HL-60/S4 treated with retinoic acid at 250 ng/mL for 4 days and 3 days (cell line): ENCODE data around the gene TAF11.
"Not testable (repeated sequence)": the region's sequence is repeated elsewhere in the genome, so short reads cannot be mapped to it uniquely, and the experiment has no call there.

ENCODE experiments used
- in situ Hi-C: fragments of 300-500 bp; cut with MboI; formaldehyde crosslinking; loops from 2 replicates; pipeline ENCODE4 v1.7.0; 2022; ENCODE audit warnings: low sequenced_read_pairs

The TAF11 gene

DNA sequence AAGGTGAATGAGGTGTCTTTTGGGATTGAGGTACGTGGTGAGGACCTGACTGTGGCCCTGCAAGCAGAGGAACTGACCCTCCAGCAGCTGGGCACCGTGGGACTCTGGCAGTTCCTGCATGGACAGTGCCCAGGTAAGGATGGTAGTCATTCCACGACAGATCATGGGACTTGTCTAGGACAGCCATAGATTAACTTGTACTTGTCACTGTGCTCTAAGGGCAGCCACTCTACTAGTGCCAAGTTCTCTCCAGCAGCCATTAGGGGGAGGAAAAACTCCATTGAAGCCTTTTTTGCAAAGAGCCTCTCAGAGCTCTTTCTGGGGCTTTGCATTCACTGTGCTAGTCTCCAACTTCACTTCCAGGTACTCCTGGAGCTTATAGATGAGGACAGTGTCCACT, 20.4 kb downstream of the TAF11 start:
- in situ Hi-C loops = no loop called here

DNA sequence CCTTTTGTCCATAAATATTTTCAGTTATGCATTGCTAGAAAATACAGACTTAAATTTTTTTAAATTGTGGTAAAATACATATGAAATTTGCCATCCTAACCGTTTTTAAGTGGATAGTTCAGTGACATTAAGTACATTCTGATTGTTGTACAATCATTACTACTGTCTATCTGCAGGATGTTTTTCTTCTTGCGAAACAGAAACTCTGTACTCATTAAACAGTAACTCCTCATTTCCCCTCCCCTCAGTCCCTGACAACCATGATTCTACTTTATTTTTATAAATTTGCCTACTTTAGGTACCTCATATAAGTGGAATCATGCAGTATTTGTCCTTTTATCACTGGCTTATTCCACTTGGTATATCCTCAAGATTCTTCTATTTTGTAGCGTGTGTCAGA, 21.3 kb downstream of the TAF11 start:
- in situ Hi-C loops = no loop called here

DNA sequence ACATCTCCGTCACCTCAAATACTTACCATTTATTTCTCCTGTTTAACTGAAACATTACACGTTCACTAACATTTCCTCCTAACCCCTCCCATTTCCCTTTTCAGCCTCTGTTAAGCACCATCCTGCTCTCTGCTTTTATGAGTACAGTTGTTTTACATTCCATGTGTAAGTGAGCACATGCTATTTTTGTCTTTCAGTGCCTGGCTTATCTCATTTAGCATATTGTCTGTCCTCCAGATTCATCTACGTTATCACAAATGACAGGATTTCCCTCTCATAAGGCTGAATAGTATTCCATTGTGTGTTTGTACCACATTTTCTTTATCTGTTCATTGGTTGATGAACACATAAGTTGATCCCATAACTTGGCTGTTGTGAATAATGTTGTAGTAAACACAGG, 22.7 kb downstream of the TAF11 start:
- in situ Hi-C loops = no loop called here

DNA sequence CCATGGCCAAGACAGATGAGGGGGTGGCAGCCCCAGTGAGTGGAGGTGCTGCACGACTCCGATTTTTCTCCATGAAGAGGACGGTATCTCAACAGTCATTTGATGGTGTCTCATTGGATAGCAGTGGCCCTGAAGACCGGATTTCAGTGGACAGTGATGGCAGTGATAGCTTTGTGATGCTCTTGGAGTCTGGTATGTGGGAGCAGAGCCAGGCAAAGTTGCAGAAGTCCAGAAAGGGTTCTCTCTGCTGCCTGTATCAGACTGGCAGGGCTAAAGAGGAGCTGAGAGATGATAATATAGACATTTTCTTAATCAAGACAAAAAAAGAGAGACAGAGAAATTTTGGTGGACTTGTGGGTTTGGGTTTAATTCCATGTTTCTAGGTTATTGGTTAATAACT, 23.8 kb downstream of the TAF11 start:
- in situ Hi-C loops = no loop called here

DNA sequence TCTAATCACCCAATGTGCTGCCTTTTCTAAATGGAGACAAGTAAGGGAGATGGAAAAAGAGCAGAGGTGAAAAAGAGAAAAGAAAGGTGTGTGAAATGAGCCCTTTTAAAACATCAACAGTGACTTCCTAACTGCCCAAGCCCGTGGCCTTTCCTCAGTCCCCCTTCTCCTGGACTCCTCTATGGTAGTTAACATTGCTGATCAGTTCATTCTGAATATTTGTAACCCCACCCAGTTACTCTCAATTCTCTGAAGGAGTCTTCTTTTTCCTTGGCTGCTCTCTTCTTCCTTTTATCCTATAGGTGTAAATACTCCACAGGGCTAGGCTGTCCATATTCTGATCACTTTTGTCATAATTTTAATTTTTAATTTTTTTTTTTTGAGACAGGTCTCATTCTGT, 27.1 kb downstream of the TAF11 start:
- in situ Hi-C loops = no loop called here

DNA sequence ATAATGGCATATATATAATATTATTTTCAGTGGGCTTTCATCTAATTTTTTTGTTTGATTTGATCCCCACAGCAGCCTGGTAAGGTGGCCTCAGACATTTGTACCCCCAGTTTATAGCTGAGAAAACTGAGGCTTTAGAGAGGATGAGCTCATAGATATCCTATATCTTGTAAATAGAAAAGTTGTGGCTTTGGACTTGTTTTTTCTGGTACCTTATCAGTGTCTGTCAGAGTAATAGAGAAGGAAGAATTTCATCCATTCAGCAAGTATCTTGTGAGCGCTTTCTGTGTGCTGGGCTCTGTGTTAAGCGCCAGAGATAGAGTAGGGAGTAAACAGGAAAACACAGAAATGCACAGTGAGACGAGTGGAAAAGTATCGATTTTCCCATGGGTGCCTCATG, 27.9 kb downstream of the TAF11 start:
- in situ Hi-C loops = no loop called here

DNA sequence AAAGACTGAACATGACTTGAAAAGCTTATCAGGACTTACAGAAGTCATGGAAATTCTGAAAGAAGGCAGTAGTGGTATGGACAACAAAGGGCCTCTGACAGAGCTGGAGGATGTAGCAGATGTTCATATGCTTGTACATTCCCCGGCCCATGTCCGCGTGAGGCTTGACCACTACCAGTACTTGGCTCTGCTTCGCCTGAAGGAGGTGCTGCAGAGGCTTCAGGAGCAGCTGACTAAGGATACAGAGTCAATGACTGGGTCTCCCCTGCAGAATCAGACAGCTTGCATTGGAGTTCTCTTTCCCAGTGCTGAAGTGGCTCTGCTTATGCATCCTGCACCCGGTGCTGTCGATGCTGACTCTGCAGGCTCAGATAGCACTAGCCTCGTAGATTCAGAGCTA, 29.2 kb downstream of the TAF11 start:
- in situ Hi-C loops = no loop called here

DNA sequence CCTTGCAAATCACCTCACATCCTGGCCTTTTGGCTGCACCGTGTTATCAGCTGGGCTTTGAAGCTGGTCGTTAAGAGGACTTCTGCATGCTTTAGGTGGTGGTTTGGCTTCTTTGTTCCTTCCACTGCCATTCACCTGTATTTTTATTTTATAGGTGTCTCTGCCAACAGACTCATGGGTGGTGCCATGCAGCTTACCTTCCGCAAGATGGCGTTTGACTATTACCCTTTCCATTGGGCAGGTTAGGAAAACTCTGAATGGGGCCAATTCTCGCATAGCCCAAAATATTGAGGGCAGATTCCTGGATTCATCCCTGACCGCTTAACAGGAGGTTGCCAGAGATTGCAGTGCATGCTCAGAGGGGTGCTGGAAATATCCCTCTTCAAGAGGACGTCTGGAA, 32.4 kb downstream of the TAF11 start:
- in situ Hi-C loops = no loop called here

DNA sequence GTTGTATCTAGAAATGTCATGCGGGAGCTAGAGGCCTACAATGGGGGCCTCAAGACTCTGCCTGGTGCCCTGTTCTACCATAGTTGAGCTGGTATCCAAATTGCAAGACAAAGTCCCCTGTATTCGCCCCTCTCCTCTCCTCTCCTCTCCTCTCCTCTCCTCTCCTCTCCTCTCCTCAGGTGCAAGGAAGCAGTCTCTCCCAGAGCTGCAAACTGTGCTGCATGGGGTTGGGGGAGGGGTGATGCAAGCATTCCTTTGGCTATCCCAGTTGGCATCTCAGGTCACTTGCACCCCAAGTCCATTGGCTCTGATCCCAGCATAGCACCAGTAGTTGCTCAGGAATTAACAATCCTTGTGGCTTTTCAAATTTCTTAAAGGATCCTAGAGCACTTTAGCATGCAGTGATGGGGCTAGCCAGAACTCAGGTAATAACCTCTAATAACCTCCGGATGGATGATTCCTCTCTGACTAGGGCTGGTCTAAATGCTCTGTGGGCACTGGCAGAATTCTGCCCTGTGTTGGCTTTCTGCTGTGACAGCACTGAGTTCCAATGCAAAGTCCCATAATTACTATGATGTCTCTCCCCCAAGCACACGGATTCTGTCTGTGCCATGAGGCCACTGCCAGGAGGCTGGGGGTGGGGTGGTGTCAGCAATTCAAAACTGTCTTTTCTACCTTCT, 35.3 kb downstream of the TAF11 start:
- in situ Hi-C loops = no loop called here

DNA sequence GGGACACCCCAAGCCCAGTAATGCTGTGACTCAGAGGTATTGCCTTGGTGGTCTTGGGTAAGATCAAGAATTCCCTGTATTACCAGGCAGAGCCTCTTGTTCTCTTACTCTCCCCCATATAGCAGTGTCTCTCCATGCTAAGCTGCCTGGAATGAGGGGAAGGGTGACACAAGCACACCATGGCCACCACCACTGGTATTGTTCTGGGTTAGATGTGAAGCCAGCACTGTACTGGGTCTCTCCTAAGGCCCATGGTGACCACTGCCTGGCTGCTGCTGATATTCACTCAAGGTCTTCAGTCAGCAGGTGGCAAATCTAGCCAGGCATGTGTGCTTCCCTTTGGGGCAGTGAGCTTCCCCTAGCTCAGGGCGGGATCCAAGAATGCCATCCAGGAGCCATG, 36.5 kb downstream of the TAF11 start:
- in situ Hi-C loops = no loop called here

DNA sequence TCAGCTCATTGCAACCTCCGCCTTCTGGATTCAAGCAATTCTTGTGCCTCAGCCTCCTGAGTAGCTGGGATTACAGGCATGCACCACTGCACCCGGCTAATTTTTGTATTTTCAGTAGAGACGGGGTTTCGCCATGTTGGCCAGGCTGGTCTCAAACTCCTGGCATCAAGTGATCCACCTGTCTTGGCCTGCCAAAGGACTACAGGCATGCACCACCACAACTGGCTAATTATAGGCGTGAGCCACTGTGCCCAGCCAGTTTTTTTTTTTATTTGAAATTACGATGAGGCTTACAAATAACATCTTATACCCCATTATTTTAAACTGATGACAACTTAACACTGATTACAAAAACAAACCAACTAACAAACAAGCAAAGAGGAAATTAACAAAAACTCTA, 38.8 kb downstream of the TAF11 start:
- in situ Hi-C loops = not testable (repeated sequence)

DNA sequence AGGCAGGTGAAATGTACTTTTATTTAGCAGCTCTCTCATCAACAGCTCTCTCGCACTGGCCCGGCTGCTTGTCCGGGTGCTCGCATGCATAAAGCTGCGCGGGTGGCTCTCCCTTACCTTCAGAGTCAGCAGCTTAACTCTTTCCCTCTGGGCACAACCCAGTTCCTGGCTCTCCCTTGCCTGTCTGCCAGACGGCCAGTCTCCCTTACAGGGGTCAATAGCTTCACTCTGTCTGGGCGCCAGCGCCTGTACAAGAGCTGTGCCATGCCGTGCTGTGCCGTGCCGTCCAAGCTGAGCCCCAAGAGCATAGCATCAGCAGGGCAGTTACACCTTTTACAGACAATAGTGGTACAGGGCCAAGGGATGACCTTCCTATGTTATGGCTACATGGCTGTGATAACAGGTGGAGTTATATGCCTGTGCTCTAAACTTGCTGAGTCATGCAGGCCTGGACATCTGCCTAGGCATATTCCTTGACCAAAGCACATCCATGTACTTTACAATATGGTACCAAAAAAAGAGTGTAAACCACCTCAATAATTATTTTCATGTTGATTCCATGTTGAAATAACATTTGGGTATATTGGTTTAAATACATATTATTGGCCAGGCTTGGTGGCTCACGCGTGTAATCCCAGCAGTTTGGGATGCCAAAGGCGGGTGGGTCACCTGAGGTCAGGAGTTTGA, 48.0 kb downstream of the TAF11 start:
- in situ Hi-C loops = no loop called here

DNA sequence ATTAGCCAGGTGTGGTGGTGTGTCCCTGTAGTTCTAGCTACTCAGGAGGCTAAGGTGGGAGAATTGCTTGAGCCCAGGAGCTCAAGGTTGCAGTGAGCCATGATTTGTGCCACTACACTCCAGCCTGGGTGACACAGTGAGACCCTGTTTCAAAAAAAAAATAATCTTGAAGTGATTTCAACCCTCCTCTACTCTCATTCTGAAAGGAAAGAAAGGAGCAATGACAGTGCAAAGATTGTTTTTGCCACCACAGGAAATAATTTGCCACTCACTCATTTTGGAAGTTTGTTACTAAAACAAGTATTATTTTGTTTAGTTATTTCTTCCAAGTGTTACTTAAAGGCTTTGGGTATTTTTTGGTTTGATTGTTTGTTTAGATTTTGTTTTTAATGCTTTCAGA, 50.3 kb downstream of the TAF11 start:
- in situ Hi-C loops = no loop called here

DNA sequence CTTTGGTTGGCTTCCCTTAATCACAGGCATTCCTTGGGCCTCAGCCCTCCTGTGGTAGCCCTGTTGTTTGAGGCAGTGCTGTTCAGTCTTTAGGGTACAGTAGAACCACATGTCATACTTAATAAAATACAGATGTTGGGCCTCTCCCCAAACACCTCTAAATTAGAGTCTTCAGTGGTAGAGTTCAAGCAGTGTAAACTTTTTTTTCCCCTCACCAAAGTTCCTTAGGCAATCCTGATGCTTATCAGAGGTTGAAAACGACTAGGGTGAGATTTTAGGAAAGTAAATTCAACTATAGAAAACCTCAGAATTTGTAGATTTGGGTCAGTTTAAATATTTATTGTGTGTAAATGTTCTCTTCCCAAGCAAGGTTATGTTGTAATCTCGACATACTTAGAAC, 51.4 kb downstream of the TAF11 start:
- in situ Hi-C loops = no loop called here

DNA sequence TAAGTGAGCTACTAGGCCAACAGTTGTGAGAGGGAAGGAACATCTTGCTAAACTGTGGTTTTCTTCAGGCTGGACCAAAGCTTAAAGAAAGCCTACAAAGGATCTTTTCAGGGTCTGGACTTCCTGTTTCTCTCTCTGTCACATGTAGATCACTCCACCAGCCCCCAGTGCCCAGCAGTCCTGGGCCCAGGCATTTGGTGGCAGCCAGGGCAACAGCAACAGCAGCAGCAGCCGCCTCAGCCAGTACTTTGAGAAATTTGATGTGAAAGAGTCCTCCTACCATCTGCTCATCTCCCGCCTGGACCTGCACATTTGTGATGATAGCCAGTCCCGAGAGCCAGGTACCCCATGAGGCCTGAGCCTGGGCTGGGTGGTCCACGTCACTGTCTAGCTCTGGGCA, 51.8 kb downstream of the TAF11 start:
- in situ Hi-C loops = no loop called here

DNA sequence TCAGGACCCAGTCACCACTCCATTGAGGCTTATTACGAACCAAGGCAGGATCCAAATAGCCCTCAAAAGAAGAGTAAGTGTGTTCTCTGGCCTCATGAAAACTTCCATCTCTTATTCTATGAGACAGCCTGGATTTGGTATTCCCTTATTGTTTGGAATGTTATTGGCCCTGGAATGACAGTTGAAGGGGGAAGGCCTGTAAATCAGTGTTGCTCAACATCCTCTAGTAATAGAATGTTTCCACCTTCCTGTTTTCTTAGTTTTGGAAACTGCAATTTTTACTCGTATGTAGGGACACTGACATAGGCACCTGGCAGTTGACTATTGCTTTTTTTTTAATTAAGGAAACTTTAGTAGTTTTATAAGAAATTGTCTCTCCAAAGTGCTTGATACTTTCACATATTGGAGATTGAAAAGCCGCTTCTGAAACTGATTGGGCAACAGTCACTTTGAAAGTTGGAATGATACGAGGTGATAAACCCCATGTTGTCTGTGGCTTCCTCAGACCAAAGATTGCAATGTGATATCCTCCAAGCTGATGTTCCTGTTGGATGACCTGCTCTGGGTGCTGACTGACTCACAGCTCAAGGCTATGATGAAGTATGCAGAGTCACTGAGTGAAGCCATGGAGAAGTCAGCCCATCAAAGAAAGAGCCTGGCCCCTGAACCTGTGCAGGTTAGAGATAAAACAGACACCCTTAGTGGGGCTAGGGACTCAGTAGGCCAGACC, 52.9 kb downstream of the TAF11 start:
- in situ Hi-C loops = no loop called here

DNA sequence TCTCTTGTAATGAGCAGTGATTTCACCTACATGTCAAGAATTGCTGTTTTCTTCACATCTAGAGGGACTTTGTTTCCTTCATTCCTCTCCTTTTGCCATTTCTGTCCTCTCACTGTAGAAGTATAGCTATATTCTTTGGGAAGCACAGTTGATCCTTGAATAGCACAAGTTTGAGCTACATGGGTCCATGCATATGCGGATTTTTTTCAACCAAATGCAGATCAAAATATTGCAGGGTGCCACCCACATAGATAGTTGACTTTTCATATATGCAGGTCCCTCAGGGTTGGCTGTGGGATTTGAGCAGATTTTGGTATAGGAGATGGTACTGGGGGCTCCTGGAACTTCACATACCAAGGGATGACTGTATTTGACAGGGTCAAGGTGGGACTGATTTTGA, 54.9 kb downstream of the TAF11 start:
- in situ Hi-C loops = no loop called here

DNA sequence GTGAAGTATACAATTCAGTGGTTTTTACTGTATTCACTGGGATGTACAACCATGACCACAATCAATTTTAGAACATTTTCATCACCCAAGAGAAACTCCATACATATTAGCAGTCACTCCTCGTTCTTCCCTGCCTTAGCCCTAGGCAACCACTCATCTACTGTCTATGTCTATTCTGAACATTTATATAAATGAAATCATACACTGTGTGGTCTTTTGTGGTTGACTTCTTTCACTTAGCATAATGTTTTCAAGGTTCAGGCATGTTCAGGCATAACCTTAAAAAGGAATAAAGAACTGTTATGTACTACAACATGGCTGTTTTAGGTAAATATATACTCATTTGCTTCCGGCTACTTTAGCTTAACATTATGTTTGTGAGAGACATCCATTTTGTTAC, 58.7 kb downstream of the TAF11 start:
- in situ Hi-C loops = no loop called here
